PC-9 (cell line): ENCODE measurements around the gene PHLPP1.

Source experiments
- CTCF ChIP-seq: fragments of 200-600 bp; sonication (generic); conservative IDR thresholded peaks from 2 replicates; pipeline ENCODE4 v1.6.1; 2017; ENCODE audit warnings: mixed run types, antibody characterized with exemption, mild to moderate bottlenecking, moderate library complexity
- EZH2 ChIP-seq: fragments of 200-600 bp; sonication (generic); IDR thresholded peaks from 2 replicates; pipeline ENCODE4 v1.8.0; 2017; ENCODE audit warnings: antibody characterized with exemption, low read depth

GRCh38 chr18:62999921-63000320 is 284.6 kb downstream of the PHLPP1 start:
- no peak for TF ChIP-seq CTCF
- no peak for TF ChIP-seq EZH2
